DND-41 (cell line): ENCODE measurements around the gene CTRB2.
"Not testable (repeated sequence)": the region's sequence is repeated elsewhere in the genome, so short reads cannot be mapped to it uniquely, and the experiment has no call there.

Experiments used
- EZH2 ChIP-seq: IDR thresholded peaks from 3 replicates; pipeline ENCODE4 v1.6.1; 2012; ENCODE audit warnings: borderline replicate concordance, low read depth, mild to moderate bottlenecking, moderate library complexity, low read length, inconsistent platforms; ENCODE audit not compliant: severe bottlenecking
- TF ChIP-seq, protein P1 (sequence below): IDR thresholded peaks from 2 replicates; pipeline ENCODE4 v1.5.1; 2012; ENCODE audit warnings: borderline replicate concordance, low read length, moderate library complexity, mild to moderate bottlenecking; ENCODE audit not compliant: poor library complexity, severe bottlenecking; ENCODE audit errors: extremely low read depth

GRCh38 chr16:75209514-75209913, 2.6 kb upstream of the CTRB2 start:
- TF ChIP-seq, protein P1, sequence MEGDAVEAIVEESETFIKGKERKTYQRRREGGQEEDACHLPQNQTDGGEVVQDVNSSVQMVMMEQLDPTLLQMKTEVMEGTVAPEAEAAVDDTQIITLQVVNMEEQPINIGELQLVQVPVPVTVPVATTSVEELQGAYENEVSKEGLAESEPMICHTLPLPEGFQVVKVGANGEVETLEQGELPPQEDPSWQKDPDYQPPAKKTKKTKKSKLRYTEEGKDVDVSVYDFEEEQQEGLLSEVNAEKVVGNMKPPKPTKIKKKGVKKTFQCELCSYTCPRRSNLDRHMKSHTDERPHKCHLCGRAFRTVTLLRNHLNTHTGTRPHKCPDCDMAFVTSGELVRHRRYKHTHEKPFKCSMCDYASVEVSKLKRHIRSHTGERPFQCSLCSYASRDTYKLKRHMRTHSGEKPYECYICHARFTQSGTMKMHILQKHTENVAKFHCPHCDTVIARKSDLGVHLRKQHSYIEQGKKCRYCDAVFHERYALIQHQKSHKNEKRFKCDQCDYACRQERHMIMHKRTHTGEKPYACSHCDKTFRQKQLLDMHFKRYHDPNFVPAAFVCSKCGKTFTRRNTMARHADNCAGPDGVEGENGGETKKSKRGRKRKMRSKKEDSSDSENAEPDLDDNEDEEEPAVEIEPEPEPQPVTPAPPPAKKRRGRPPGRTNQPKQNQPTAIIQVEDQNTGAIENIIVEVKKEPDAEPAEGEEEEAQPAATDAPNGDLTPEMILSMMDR, result not testable (repeated sequence)
- TF ChIP-seq EZH2, result not testable (repeated sequence)
